GM12872 (cell line): ENCODE measurements around the gene PNPLA5.

Experiments used
- CTCF ChIP-seq: IDR thresholded peaks from 3 replicates; pipeline ENCODE4 v1.5.1; 2011; ENCODE audit warnings: low read depth, mild to moderate bottlenecking, low read length, moderate library complexity; ENCODE audit not compliant: insufficient read depth

Gene PNPLA5

GRCh38 chr22:43924877-43925276 lies 33.1 kb upstream of the PNPLA5 start:
- no peak for TF ChIP-seq CTCF

- no peak for TF ChIP-seq CTCF
These were observed 32.0 kb upstream of the PNPLA5 start, which contains the start of gene PNPLA3 for GRCh38 chr22:43923631-43924464. TSS of gene PNPLA3 (plus strand) at chr22:43923805. CDS start at chr22:43923912, 107 bp downstream.

GRCh38 chr22:43923191-43923590 lies 31.4 kb upstream of the PNPLA5 start:
- no peak for TF ChIP-seq CTCF

- no peak for TF ChIP-seq CTCF
These were observed 30.3 kb upstream of the PNPLA5 start for GRCh38 chr22:43922123-43922522.

- TF ChIP-seq CTCF: no peak
These were observed 29.6 kb upstream of the PNPLA5 start for GRCh38 chr22:43921370-43921769.

GRCh38 chr22:43919106-43919973 lies 27.5 kb upstream of the PNPLA5 start:
- no peak for TF ChIP-seq CTCF

- TF ChIP-seq CTCF: no peak
These were observed 25.7 kb upstream of the PNPLA5 start for GRCh38 chr22:43917521-43917920.
